Measurements from ENCODE around the gene CREB1. TPM values are rescaled to one million over a fixed set of nuclear protein-coding genes. Genes with fewer than 3 reads are reported as not detected.

The CREB1 gene
- total and polyA plus RNA-seq, 4 donors, result 5.4 to 79.6 (median 35.1) TPM

- WGBS, 2 donors, result 10 to 15% methylated on average over 1 of the region's 1 CpG
- no peak for DNase-seq
- no peak overlapping the region for H3K9ac ChIP-seq (ENCODE audit: insufficient read depth in 1 of 2, low read length in 2 of 2)
These were observed 24.0 kb upstream of the CREB1 start for GRCh38 chr2:207505728-207506127.

GRCh38 chr2:207506426-207506825 lies 23.3 kb upstream of the CREB1 start:
- no peak for DNase-seq
- Histone ChIP-seq H3K9ac (ENCODE audit: insufficient read depth in 1 of 2, low read length in 2 of 2) (no peak overlapping the region), H3K36me3 (ENCODE audit: control insufficient read depth in 4 of 4, insufficient read depth in 4 of 4, low read length in 4 of 4) (no peaks in the 10 kb centered on the region), H3K27me3 (ENCODE audit: control insufficient read depth in 3 of 3, insufficient read depth in 3 of 3, low read length in 2 of 3) (no peaks in the 10 kb centered on the region), H3K4me1 (ENCODE audit: control insufficient read depth in 5 of 5, insufficient read depth in 5 of 5, low read length in 5 of 5) (peaks cover 0 to 23% (median 4%) of the 10 kb centered on the region in 5 donors), H3K4me3 (no peak overlapping the region), H3K27ac (ENCODE audit: low read depth in 1 of 2, low read length in 1 of 2) (no peak overlapping the region), H3K9me3 (ENCODE audit: control insufficient read depth in 4 of 4, insufficient read depth in 3 of 4, low read length in 3 of 4) (no peaks in the 10 kb centered on the region)
- ATAC-seq (ENCODE audit: insufficient read depth, low FRiP score), result no peak
- no peak for TF ChIP-seq CTCF (IDR thresholded peaks at IDR 0.05; ENCODE audit: control extremely low read depth, extremely low read depth)
- 83 to 97% methylated on average over 1 of the region's 1 CpG for WGBS, 2 donors

More at GRCh38 chr2:207505728-207506127, 24.0 kb upstream of the CREB1 start:
- peak overlapping the region in 1 of 2 donors; percentile 43 for H3K27ac ChIP-seq (ENCODE audit: low read depth in 1 of 2, low read length in 1 of 2)
- H3K36me3 ChIP-seq (ENCODE audit: control insufficient read depth in 4 of 4, insufficient read depth in 4 of 4, low read length in 4 of 4), result no peaks in the 10 kb centered on the region
- H3K4me1 ChIP-seq (ENCODE audit: control insufficient read depth in 5 of 5, insufficient read depth in 5 of 5, low read length in 5 of 5), result peaks cover 0 to 23% (median 4%) of the 10 kb centered on the region in 5 donors
- H3K27me3 ChIP-seq (ENCODE audit: control insufficient read depth in 3 of 3, insufficient read depth in 3 of 3, low read length in 2 of 3), result no peaks in the 10 kb centered on the region
- no peak for TF ChIP-seq CTCF (IDR thresholded peaks at IDR 0.05; ENCODE audit: control extremely low read depth, extremely low read depth)
- no peaks in the 10 kb centered on the region for H3K9me3 ChIP-seq (ENCODE audit: control insufficient read depth in 4 of 4, insufficient read depth in 3 of 4, low read length in 3 of 4)
- no peak overlapping the region for H3K4me3 ChIP-seq
- ATAC-seq (ENCODE audit: insufficient read depth, low FRiP score), result peak; percentile 29

GRCh38 chr2:207510148-207510547 lies 19.6 kb upstream of the CREB1 start:
- Histone ChIP-seq H3K4me3 (no peak overlapping the region), H3K9me3 (ENCODE audit: control insufficient read depth in 4 of 4, insufficient read depth in 3 of 4, low read length in 3 of 4) (no peaks in the 10 kb centered on the region), H3K4me1 (ENCODE audit: control insufficient read depth in 5 of 5, insufficient read depth in 5 of 5, low read length in 5 of 5) (peaks cover 0 to 6% (median 0%) of the 10 kb centered on the region in 5 donors), H3K27me3 (ENCODE audit: control insufficient read depth in 3 of 3, insufficient read depth in 3 of 3, low read length in 2 of 3) (no peaks in the 10 kb centered on the region), H3K27ac (ENCODE audit: low read depth in 1 of 2, low read length in 1 of 2) (no peak overlapping the region), H3K9ac (ENCODE audit: insufficient read depth in 1 of 2, low read length in 2 of 2) (no peak overlapping the region), H3K36me3 (ENCODE audit: control insufficient read depth in 4 of 4, insufficient read depth in 4 of 4, low read length in 4 of 4) (no peaks in the 10 kb centered on the region)
- no peak for TF ChIP-seq CTCF (IDR thresholded peaks at IDR 0.05; ENCODE audit: control extremely low read depth, extremely low read depth)
- ATAC-seq (ENCODE audit: insufficient read depth, low FRiP score) (no peak), DNase-seq (no peak)
- WGBS, 2 donors, result 89 to 92% methylated on average over 1 of the region's 1 CpG

GRCh38 chr2:207511851-207512250 lies 17.9 kb upstream of the CREB1 start:
- Histone ChIP-seq H3K9me3 (ENCODE audit: control insufficient read depth in 4 of 4, insufficient read depth in 3 of 4, low read length in 3 of 4) (no peaks in the 10 kb centered on the region), H3K27ac (ENCODE audit: low read depth in 1 of 2, low read length in 1 of 2) (no peak overlapping the region), H3K4me1 (ENCODE audit: control insufficient read depth in 5 of 5, insufficient read depth in 5 of 5, low read length in 5 of 5) (no peaks in the 10 kb centered on the region), H3K27me3 (ENCODE audit: control insufficient read depth in 3 of 3, insufficient read depth in 3 of 3, low read length in 2 of 3) (no peaks in the 10 kb centered on the region), H3K9ac (ENCODE audit: insufficient read depth in 1 of 2, low read length in 2 of 2) (no peak overlapping the region), H3K4me3 (no peak overlapping the region), H3K36me3 (ENCODE audit: control insufficient read depth in 4 of 4, insufficient read depth in 4 of 4, low read length in 4 of 4) (no peaks in the 10 kb centered on the region)
- no peak for TF ChIP-seq CTCF (IDR thresholded peaks at IDR 0.05; ENCODE audit: control extremely low read depth, extremely low read depth)
- DNase-seq (no peak), ATAC-seq (ENCODE audit: insufficient read depth, low FRiP score) (no peak)
- WGBS, 2 donors, result 74 to 83% methylated on average over 2 of the region's 2 CpGs
